NB4 (cell line): ENCODE results near the gene CADPS2.

Experiments used
- DNase-seq: peaks from one replicate; pipeline ENCODE4 v3.0.0; 2010; ENCODE audit warnings: low read depth
- H3K4me3 ChIP-seq: one replicate; pipeline ENCODE4 v1.5.1; 2011; ENCODE audit warnings: mild to moderate bottlenecking, low read depth, low read length, moderate library complexity
- CTCF ChIP-seq: IDR thresholded peaks from one replicate; pipeline ENCODE4 v1.5.1; 2012; ENCODE audit warnings: low read depth, low read length
- MYC ChIP-seq: IDR thresholded peaks from 2 replicates; pipeline ENCODE4 v1.6.1; 2011; ENCODE audit warnings: low read depth, low read length
- POLR2A ChIP-seq: IDR thresholded peaks from 2 replicates; pipeline ENCODE4 v1.6.1; 2011; ENCODE audit warnings: mild to moderate bottlenecking; ENCODE audit not compliant: insufficient read length; ENCODE audit errors: extremely low read depth
- TF ChIP-seq, protein P1 (sequence below): IDR thresholded peaks from 2 replicates; pipeline ENCODE4 v1.6.1; 2011; ENCODE audit warnings: low read depth, low read length

Gene CADPS2

GRCh38 chr7:122310119-122311021 lies 575.9 kb downstream of the CADPS2 start:
- DNase-seq, result no peak
- H3K4me3 ChIP-seq, result no peak overlapping the region
- TF ChIP-seq MYC, result no peak
- TF ChIP-seq POLR2A, result no peak
- TF ChIP-seq CTCF, result no peak
- TF ChIP-seq, protein P1, sequence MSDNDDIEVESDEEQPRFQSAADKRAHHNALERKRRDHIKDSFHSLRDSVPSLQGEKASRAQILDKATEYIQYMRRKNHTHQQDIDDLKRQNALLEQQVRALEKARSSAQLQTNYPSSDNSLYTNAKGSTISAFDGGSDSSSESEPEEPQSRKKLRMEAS, result no peak

DNA sequence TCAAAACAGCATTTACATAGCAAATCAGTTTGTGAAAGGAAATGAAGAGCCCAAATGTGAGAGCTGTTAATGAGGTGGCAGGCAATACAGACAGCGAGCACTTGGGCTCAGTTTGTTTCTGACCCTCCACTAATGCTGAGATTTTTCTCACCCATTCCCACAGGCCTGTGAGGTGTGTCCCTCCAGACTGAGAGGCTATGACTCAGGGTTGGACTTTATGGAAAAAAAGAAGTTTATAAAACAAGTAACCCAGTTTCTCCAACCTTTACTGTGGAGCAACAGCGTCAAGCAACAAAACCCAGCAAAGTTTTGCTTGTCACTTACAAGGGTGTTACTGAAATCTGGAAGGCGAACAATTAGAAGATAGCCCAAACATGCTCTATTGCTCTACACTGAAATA lies 576.8 kb downstream of the CADPS2 start:
- no peak overlapping the region for H3K4me3 ChIP-seq
- TF ChIP-seq, protein P1, result no peak
- TF ChIP-seq CTCF, result no peak
- DNase-seq, result no peak

DNA sequence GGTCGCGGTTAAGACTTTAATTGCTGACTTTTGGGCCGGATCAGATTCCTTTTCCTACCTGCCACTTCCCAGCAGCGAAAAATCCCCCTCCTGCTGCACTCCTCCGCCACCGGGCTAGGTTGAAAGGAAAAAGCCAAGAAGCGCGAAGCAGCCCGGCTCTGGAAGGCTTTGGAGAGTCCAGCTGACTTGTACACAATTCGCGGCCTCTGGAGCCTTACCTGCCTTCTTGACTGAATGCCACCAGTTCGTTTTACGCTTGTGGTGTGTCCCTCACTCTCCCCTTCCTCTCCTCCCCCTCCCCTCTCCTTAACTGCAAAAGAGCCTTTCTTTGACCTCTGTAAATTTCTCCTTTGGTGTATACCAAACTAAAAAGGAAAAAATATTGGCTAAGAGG lies 579.0 kb downstream of the CADPS2 start:
- DNase-seq, result no peak
- no peak for TF ChIP-seq POLR2A
- no peak for TF ChIP-seq MYC
- TF ChIP-seq CTCF, result no peak
- TF ChIP-seq, protein P1, result no peak
- H3K4me3 ChIP-seq, result no peak overlapping the region

DNA sequence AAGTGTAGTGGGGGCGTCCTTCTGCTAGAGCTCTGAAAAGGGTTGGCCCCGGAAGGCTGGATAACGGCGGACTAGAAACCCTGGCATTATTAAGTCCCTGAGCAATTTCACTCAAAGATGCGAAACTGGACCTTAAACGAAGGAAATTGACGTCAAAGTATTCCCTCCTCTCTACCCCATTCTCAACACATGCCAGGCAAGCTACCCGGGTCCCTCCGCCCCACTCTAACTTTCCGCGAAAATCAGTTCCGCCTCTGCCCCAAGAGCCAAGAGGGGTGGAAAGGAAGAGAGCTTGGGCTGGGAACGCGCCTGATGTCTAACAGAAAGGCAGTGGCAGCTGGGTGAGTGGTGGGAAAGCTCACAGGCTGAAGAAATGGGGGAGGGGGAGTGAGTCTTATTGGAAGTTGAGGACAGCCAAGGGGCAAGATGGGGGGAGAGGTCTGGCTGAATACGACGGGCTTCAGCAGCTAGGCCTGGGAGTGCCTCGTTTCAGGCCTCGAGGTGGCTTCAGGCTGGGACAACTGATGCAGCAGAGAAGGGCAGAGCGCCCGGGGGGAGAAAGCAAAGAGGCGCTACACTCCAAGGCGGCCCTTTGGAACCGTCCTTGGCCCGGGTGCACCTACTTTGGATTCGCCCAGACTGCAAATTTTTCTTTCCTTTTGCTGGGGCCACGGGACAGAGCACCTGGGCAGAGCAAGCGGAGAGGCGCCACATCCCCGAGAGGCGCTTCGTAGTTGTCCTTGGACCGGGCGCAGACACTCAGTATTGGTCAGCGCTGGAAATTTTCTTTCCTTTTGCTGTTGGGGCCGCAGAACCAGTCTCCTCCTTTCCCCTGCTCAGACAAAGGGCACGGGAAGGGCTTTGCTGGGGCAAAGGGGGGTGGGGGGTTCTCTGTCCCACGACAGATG lies 579.7 kb downstream of the CADPS2 start:
- DNase-seq, result no peak
- TF ChIP-seq CTCF, result no peak
- TF ChIP-seq, protein P1, result no peak
- TF ChIP-seq MYC, result no peak
- no peak for TF ChIP-seq POLR2A
- no peak overlapping the region for H3K4me3 ChIP-seq

DNA sequence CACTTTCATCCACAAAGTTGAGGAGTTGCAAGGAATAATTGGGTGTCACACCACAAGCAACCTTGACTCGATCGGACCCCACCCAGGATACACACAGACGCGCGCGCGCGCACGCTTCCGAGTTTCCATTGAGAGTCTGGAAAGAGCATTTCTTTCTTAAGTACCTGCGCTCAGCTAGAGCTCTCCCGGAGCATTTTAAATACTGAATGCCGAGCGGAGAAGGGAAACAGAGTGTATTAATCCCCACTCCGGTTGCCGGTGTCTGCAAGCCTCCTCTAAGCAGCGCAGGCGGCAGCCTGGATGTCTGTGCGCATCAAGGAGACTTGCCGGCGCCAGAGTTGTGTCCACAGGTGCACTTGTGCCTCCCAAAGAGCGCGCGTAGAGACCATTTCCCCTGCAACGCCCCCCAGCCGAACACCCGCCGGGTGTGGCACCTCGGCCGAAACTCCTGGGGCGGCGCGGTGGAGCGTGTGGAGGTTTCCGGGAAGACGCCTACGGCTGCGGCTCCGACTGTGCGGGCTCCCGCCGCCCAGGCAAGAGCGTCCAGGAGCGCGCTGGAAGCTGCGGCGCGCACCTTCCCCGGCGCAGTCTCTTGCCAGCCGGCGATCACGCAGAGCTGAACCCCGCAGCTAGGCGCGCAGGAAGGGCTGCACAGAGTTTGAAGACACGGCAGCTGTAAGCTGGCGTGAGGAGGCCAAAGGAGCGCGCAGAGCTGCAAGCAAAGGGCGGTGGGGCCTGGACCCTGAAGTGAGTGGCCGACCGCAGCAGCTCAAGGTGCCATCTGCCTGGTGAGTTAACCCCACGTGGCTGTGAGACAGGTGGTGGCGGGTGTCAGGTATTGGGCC lies 580.6 kb downstream of the CADPS2 start:
- no peak for TF ChIP-seq MYC
- TF ChIP-seq POLR2A, result no peak
- TF ChIP-seq, protein P1, result no peak
- TF ChIP-seq CTCF, result no peak
- H3K4me3 ChIP-seq, result no peak overlapping the region
- no peak for DNase-seq
